Ramos (cell line): ENCODE data around the gene METTL23.
"Not testable (repeated sequence)": the region's sequence is repeated elsewhere in the genome, so short reads cannot be mapped to it uniquely, and the experiment has no call there.

Source experiments
- in situ Hi-C: fragments of 300-500 bp; cut with MboI; formaldehyde crosslinking; loops from one replicate; pipeline ENCODE4 v1.14.3; 2022; ENCODE audit warnings: low sequenced_read_pairs; ENCODE audit not compliant: unreplicated experiment

Gene METTL23

DNA sequence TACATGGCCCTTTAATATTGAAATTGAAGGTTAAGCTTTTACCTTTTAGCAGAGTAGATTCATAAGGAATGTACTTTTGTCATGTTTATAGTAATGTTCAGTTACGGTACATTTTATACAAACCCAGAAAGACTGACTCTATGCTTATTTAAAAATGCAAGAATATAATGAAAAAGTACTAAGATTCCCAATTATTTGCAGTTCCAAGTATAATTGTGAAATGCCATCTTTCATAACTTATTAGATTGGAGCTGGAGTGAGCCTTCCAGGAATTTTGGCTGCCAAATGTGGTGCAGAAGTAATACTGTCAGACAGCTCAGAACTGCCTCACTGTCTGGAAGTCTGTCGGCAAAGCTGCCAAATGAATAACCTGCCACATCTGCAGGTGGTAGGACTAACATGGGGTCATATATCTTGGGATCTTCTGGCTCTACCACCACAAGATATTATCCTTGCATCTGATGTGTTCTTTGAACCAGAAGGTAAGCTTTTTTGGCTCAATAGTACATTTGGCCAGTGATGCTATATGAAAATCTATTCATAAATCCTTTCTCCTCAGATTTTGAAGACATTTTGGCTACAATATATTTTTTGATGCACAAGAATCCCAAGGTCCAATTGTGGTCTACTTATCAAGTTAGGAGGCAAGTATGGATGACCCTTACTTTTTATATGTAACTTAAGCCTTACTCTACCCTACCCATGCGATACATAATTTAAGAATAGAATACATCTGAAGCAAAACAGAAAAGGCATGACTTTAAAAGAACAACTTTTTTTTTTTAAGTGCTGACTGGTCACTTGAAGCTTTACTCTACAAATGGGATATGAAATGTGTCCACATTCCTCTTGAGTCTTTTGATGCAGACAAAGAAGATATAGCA, 6.3 kb downstream of the METTL23 start:
- in situ Hi-C loops: no loop called here

DNA sequence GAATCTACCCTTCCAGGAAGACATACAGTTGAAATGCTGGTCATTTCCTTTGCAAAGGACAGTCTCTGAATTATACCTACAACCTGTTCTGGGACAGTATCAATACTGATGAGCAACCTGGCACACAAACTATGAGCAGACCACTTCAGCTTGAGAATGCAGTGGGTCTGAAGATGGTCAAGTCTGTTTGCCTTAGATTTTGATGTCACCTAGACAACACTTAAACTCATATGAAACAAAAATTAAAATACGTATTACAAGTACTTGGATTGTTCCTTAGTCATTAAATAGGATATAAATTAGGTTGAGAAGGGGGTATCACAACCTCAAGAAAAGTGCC, 6.9 kb downstream of the METTL23 start:
- in situ Hi-C loops: no loop called here

DNA sequence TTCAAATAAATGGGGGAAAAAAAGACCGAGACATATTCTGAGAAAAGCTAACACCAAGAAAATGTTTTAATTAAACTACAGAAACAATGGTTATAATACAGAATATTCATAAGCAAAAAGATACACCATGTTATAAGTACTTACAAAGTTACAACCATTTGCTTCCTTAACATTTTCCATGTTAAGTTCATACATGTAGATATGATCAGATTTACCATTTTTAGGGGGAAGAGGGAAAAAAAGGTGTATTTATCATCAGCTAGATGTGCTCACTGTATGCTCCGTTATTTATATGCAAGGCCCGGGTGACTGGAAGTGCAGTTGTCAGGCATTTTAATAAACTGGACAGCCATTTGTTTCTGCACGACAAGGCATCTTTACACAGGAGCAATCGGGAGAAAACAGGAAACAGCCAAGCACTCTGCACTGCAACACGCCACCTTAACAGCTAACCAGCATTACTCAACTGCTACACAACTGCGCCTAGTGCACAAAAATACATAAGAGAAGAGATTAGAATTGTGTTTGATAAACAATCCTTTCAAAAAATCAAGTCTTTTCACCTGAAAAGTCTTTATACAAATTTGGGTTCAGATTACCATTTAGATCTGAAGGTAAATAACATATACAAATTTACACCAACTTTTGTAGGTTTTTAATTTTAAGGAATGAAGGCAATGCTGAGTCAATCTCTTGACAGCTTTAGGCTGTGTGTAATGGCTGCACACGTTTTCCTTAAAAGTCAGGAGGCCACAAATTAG, 7.6 kb downstream of the METTL23 start:
- in situ Hi-C loops: no loop called here

DNA sequence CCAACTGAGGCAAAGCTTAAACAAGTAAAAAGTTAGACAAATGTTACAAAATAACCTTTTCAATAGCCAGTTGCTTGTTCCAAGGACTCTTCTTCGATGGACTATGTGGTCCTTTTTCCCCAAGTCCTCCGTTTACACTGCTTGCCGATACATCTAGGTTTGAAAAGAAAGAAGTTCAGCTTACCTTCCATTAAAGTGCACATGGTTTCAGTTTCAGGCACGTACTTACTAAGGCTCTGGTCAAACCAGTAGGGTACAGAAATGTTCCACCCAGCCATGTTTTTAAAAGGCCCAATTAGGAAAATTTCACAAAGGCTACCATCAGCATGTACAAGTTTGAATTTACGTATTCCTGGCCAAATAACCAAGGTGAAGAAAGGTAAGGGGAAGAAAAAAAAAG, 8.4 kb downstream of the METTL23 start:
- in situ Hi-C loops: no loop called here

DNA sequence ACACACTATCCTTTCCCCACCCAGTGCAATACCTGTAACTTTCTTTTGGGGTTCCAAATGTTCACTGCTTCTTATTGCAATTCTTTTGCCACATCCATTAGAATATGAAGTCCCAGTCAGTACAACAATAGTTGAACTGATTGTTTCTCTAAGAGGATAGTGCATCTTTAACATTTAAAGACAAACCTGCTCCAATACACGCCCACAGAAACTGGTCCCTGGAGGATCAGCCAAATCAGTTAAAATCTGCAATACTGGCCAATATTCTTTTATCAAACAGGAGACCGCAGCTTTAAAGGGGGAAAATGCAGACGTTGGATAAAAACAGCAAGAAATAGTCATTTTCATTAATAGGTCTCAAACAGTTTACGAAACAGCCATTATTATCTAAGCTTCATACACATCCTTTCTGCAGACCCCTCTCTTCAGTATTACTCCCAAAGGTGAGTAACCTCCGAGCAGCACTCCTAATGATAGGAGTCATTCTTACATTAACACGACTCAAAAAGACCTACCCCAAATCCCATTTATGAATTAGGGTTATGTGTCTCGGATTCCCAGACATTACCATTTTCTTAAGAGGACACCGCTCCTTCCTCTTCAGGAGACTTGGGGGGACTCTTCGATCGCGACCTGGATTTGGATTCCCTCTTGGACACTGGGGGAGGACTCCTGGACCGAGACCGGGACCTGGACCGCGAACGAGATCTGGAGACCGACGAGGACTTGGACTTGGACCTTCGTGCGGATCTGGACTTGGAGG, 9.1 kb downstream of the METTL23 start:
- in situ Hi-C loops: no loop called here

DNA sequence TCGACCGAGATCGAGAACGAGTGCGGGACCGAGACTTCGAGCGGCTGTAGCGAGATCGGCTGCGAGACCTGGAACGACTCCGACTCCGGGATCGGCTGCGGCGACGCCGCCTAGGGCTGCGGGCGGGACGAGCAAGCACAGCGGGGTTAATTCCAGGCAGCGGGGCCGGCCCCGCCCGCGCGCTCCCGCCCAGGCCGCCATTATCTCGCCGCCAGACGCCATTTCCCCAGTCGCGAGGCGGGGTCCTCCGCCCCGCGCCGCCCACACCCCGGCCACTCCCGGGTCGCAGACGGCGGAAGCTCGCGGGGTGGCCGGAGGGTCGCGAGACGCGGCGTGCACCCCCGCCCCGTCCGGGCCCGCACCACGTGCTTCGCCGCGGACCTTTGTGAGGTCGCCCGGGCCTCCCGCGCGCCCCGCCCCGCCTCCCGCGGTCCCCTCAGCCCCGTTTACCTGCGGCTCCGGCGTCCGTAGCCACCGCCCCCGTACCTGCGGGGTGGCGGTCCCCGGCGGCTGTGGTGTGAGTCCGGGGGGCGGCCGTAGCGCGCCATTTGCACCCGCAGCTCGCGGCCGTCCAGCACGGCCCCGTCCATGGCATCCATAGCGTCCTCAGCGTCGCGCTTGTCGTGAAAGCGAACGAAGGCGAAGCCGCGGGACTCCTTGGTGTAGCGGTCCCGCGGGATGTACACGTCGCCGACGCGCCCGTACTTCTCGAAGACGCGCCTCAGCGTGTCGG, 9.9 kb downstream of the METTL23 start:
- in situ Hi-C loops: no loop called here

DNA sequence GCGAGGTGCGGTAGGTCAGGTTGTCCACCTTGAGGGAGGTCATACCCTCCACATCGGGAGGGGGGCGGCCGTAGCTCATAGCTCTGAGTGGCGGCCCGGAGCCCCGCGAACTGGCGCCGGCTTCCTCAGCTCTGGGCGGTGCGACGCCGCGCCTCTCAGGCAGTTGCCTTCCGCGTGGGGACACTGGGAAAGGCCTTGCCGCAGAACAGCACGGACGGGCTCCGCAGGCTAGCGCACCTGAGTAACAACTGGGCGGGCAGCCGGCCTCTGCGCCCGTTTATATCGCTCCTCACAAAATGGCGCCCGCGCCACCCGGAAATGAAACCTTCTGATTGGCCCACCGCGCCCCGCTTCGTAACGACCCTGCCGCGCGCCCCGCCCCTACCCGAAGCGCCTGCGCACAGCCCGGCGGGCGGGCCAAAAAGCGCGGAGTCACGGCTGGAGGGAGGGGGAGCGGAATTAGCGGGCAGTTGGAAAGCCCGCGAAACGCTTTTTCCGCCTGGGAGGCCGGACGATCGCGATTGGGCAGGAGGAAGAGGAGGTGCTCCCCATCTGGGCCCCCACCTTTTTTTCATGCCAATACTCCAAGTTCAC, 10.5 kb downstream of the METTL23 start, which contains the start of gene SRSF2:
Gene SRSF2 (minus strand): TSS at position 250 of the 594 bp plus-strand sequence. CDS start 171 bp downstream, at position 79.
- in situ Hi-C loops: no loop called here

DNA sequence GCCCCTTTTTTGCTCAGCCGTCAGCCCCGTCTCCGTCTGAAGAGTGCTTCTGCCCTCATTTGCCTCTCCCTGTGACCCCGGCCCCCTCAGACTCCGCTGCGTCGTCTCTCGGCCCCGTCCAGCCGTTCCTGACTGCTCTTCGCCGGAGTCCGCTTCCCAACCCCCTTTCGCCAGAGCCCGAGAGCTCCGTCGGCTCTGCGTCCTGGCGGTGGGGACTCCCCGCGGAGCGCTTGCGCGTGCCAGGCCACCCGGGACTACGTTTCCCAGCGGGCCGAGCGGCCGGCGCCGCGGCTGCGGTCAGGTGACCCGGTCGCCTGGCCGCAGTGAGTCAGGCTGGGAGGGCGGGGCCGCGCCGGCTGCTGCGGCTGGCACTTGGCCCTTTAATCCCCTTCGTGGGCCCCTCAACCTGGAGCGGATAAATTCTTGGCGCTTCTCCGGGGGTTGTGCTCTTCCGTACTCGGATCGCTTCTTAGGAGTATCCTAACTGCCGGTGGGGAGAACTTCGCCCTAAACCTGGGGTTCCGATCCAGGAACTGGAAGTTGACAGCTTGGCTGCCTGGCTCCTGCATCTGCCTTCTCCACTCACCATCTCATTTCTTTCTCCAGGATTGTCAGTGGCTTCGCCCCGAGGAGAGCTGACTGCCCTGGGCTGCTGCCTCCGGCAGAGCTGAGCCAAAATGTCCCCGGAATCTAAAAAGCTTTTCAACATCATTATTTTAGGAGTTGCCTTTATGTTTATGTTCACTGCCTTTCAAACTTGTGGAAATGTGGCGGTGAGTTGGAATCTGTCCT, 11.2 kb downstream of the METTL23 start, which contains the start of gene MFSD11:
Gene MFSD11 (plus strand): TSS at position 444 of the 792 bp plus-strand sequence. CDS start 234 bp downstream, at position 678.
- in situ Hi-C loops: no loop called here

DNA sequence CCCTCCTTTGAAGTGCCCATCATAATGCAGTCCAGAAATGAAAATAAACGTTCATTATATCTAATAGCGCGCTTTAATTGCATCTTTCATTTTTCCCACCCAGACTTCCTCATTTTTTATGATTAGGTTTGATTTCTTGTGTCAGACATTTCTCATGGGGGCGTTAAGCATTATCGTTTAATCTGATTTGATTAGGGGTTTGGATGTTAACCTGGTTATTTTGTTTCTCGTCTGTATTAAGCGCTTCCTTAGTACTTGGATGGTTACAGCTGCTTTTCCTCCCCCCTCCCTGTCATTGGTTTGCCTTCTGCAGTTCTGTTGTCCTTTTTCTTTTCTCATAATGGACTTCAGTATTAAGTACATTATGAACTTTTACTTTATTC, 11.8 kb downstream of the METTL23 start:
- in situ Hi-C loops: no loop called here

DNA sequence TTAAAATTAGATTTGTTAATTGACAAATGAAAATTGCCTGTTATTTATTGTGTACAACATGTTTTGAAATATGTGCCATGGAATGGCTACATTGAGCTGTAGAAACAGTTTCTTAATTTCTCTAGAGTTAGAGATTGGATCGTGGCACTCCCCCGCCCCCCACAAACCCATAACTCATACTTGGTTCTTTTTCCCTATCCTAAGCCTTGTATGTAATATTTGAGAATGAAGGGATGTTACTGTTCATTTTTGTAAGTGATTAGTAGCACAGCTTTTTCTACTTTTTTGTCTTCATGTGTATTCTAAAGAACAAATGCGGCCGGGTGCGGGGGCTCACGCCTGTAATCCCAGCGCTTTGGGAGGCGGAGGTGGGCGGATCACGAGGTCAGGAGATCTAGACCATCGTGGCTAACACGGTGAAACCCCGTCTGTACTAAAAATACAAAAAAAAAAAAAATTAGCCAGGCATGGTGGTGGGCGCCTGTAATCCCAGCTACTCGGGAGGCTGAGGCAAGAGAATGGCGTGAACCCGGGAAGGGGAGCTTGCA, 13.0 kb downstream of the METTL23 start:
- in situ Hi-C loops: not testable (repeated sequence)

DNA sequence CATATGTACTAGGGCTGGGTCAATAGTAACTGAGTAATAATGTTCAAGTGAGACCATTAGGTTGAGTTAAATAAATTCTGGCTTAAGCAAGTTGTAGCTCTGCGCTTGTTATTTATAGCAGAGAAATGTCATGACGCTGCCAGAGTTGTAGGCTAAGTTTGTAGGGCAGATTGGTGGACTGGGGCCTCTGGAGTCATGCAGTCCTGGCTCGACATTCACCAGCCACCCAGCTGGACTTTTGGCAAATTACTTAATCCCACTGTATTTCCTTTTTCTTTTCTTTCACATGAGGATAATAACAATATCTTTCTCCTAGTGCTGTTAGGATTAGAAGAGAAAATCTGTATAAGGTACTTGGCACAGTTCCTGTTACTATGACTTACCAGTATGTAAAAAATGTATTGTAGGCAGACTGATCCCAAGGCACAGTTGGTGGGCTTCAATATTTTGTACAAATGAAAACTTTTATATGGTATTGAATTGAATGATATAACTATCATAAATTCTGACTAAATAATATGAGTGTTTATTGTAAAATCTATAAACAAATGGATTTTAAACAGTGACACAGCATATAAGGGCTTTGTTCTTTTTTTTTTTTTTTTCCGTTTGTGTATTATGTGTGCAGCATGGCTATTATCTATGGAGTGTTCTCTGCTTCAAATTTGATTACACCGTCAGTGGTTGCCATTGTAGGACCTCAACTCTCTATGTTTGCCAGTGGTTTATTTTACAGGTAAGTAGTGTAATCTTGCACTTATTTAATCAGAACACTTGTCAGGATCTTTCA, 13.9 kb downstream of the METTL23 start:
- in situ Hi-C loops: no loop called here

DNA sequence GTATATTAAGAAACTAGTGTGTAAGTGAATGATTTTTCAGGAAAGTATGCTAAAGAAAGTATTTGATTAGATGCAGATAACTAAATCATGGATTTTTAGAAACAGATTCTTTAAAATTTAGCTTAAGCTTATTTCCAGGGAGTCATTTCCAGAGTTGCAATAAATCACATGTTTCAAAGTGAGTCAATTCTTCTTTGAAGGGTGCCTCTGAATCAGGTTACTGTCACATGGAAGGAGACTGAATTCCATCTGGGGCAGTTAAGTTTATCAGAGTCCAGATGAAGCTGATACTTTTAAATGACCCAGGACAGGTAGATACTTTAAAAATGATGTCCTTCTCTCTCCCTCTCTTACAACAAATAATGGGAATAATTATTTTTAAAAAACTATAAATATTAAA, 16.3 kb downstream of the METTL23 start:
- in situ Hi-C loops: no loop called here

DNA sequence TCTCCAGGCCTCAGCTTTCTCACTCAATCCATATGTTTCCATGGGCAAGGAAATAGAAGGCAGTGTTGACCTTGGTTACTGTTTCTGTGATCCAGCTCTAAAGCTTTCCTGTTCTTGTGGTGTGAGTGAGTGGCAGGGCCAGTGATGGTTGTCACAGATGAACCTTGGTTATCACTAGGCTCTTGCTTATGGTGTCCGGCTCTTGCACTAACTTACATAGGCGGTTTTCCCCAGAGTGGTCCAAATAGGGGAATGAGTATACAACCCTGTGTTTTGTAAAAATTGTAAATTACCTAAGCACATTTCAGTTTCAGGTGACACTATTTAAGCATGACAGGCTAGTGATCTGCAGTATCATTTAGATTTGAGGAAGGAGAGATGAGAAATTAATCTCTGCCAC, 18.1 kb downstream of the METTL23 start:
- in situ Hi-C loops: no loop called here

DNA sequence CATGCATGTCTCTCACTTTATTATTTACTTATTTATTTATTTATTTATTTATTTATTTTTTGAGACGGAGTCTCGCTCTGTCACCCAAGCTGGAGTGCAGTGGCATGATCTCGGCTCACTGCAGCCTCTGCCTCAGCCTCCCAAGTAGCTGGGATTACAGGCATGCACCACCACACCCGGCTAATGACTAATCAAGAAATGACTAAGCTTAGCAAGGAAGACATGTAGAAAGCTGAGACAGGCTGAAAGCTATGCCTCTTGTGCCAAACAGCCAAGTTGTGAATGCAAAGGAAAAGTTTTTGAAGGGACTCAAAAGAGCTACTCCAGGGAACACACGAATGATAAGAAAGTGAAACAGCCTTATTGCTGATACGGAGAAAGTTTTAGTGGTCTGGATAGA, 19.1 kb downstream of the METTL23 start:
- in situ Hi-C loops: not testable (repeated sequence)

DNA sequence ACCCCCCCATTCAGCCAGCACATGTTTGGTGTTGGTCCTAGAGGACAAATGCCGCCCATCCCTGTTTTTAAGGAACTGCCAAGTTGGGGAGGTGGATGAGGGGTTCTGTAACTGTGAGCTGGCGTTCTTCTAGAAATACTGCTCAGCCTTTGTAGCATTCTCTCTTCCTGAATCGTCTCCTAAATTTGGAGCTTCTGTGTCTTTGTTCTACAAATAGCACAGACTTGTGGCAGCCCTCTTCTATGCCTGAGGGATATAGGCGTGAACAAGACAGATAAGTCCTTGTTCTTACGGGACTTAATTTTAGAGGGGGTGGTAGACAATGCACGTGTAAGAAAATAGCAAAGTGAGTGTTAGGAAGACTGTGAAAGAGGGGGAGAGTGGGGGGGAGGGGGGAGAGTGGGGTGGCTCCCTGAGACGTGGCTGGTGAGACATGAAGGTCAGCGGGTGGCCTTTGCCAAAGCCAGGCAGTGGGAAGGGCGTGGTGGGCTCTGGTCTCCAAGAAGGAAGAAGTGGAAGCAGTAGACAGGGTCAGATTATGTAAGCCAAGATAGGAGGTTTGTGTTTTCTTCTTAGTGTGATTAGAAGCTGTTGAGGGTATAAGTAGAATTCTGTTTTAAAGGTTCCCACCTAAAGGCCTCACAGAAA, 21.2 kb downstream of the METTL23 start:
- in situ Hi-C loops: no loop called here

DNA sequence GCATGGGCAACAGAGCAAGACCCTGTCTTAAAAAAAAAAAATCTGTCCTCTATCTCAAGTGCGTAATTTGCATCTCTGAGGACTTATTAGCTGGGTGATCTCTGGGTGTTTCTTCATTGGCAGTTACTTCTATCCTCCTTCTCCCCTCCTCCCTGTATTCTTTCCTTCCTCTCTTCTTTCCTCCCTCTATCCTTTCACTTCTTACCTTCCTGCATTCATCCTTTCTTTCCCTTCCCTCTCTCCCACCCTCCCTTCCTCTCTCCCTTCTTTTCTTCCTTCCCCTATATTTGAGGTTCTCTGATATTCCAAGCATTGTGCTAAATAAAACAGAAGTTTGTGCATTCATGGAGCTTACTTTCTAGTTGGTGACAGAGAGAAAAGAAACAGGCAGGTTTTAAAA, 22.0 kb downstream of the METTL23 start:
- in situ Hi-C loops: no loop called here

DNA sequence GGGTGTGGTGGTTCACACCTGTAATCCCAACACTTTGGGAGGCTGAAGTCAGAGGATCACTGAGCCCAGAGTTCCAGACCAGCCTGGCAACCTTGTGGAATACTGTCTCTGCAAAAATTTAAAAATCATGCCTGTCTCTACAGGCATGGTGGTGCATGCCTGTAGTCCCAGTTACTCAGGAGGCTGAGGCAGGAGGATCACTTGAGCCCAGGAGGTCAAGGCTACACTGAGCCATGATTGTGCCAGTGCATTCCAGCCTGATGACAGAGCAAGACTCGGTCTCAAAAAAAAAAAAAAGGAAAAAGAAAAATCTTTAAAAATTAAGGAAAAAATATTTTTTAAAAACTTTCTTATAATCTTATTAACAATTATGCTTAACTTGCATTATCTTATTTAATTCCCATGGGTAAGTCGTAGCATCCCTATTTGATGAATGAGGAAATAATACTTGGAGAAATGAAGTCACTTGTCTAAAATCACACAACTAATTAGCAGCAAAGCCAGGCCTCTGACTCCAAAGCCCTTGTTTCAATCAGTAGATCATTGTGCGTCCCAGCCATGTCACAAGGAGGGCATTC, 24.9 kb downstream of the METTL23 start:
- in situ Hi-C loops: no loop called here
